Measurements from ENCODE around the gene STRIT1. TPM values are rescaled to one million over a fixed set of nuclear protein-coding genes. Genes with fewer than 3 reads are reported as not detected.
"Not testable (repeated sequence)": the region's sequence is repeated elsewhere in the genome, so short reads cannot be mapped to it uniquely, and the experiment has no call there.

Gene STRIT1
- total and polyA plus RNA-seq, 2 experiments from 2014 or later: 0.60 to 1.4 TPM

DNA sequence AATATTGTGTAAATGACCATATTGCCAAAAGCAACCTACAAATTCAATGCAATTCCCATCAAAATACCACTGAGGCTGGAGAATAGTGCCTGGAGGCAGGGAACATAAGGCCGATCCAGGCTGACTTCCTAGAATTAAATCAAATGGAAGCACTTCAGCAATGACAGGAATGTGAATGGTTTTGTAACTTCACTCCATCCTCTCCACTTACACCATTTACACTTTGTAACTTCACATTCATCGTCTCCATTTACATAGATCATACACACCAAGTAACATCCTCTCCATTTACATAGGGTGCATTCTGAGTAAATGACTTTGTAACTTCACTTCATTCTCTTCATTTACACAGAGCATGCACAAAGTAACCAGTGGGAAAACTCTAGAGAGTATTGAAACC lies 11.6 kb downstream of the STRIT1 start:
- DNase-seq (ENCODE audit: low spot score): no peak
- Histone ChIP-seq H3K4me2 (no peak overlapping the region), H3K4me3 (no peak overlapping the region), H3K9me2 (replicated peaks; ENCODE audit: insufficient read depth) (no peaks in the 10 kb centered on the region), H4K20me1 (ENCODE audit: insufficient read depth, poor library complexity, severe bottlenecking) (no peaks in the 10 kb centered on the region), H3K79me2 (no peaks in the 10 kb centered on the region), H3K27me3 (no peaks in the 10 kb centered on the region), H3K27ac (no peak overlapping the region), H3K36me3 (replicated peaks; ENCODE audit: insufficient read depth, low read depth) (no peaks in the 10 kb centered on the region), H3K4me1 (ENCODE audit: insufficient read depth) (no peaks in the 10 kb centered on the region), H2AFZ (no peak overlapping the region), H3K9me3 (ENCODE audit: low read depth) (no peaks in the 10 kb centered on the region)
- TF ChIP-seq EZH2phosphoT487 (IDR thresholded peaks at IDR 0.05; ENCODE audit: low read depth, severe bottlenecking, unreplicated experiment) (no peak), EZH2 (IDR thresholded peaks at IDR 0.05; ENCODE audit: borderline replicate concordance) (no peak), CTCF (IDR thresholded peaks at IDR 0.05; ENCODE audit: poor library complexity) (no peak)
- WGBS (ENCODE audit: low lambda C conversion rate, missing lambda C conversion rate): 66% methylated on average over 2 of the region's 2 CpGs

- not testable (repeated sequence) for H3K9me3 ChIP-seq (ENCODE audit: low read depth); H3K79me2 ChIP-seq
- WGBS (ENCODE audit: low lambda C conversion rate, missing lambda C conversion rate): 83% methylated on average over 6 of the region's 6 CpGs
These were observed 17.4 kb downstream of the STRIT1 start for GRCh38 chr3:155276089-155276488.

GRCh38 chr3:155275159-155275754 lies 18.2 kb downstream of the STRIT1 start:
- H3K4me3 ChIP-seq; H3K27ac ChIP-seq; H3K9me2 ChIP-seq (replicated peaks; ENCODE audit: insufficient read depth); H3K4me2 ChIP-seq; H3K27me3 ChIP-seq; H2AFZ ChIP-seq; H3K9me3 ChIP-seq (ENCODE audit: low read depth); DNase-seq (ENCODE audit: low spot score); H3K36me3 ChIP-seq (replicated peaks; ENCODE audit: insufficient read depth, low read depth); H3K4me1 ChIP-seq (ENCODE audit: insufficient read depth); H3K79me2 ChIP-seq; H4K20me1 ChIP-seq (ENCODE audit: insufficient read depth, poor library complexity, severe bottlenecking): not testable (repeated sequence)
- WGBS (ENCODE audit: low lambda C conversion rate, missing lambda C conversion rate): 79% methylated on average over 6 of the region's 6 CpGs

More at GRCh38 chr3:155276089-155276488, 17.4 kb downstream of the STRIT1 start:
- H3K4me2 ChIP-seq; H3K36me3 ChIP-seq (replicated peaks; ENCODE audit: insufficient read depth, low read depth); H3K4me1 ChIP-seq (ENCODE audit: insufficient read depth); H3K4me3 ChIP-seq; H3K27ac ChIP-seq; H4K20me1 ChIP-seq (ENCODE audit: insufficient read depth, poor library complexity, severe bottlenecking); H2AFZ ChIP-seq; DNase-seq (ENCODE audit: low spot score); H3K27me3 ChIP-seq; H3K9me2 ChIP-seq (replicated peaks; ENCODE audit: insufficient read depth): not testable (repeated sequence)

- 92% methylated on average over 4 of the region's 4 CpGs for WGBS (ENCODE audit: low lambda C conversion rate, missing lambda C conversion rate)
- not testable (repeated sequence) for H2AFZ ChIP-seq; H3K9me2 ChIP-seq (replicated peaks; ENCODE audit: insufficient read depth); DNase-seq (ENCODE audit: low spot score); H3K27ac ChIP-seq; H3K4me1 ChIP-seq (ENCODE audit: insufficient read depth); H3K27me3 ChIP-seq; H3K9me3 ChIP-seq (ENCODE audit: low read depth); H3K4me3 ChIP-seq; H3K4me2 ChIP-seq; H4K20me1 ChIP-seq (ENCODE audit: insufficient read depth, poor library complexity, severe bottlenecking); H3K79me2 ChIP-seq; H3K36me3 ChIP-seq (replicated peaks; ENCODE audit: insufficient read depth, low read depth)
These were observed 19.0 kb downstream of the STRIT1 start for GRCh38 chr3:155274435-155274834.

DNA sequence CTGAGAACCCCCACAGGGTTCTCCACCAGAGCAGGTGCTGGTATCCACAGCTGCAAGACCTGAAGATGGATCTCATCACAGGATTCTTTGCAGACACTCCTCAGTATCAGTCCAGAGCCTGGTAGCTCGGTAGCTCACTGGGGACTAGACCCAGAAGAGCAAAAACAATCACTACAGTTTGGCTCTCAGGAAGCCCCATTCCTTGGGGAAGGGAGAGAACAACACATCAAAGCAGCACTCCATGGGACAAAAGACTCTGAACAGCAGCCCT lies 22.2 kb downstream of the STRIT1 start:
- Histone ChIP-seq H3K27ac (no peak overlapping the region), H3K36me3 (replicated peaks; ENCODE audit: insufficient read depth, low read depth) (no peaks in the 10 kb centered on the region), H3K79me2 (no peaks in the 10 kb centered on the region), H3K27me3 (no peaks in the 10 kb centered on the region), H3K4me2 (no peak overlapping the region), H3K9me3 (ENCODE audit: low read depth) (no peaks in the 10 kb centered on the region), H2AFZ (no peak overlapping the region), H3K9me2 (replicated peaks; ENCODE audit: insufficient read depth) (no peaks in the 10 kb centered on the region), H3K4me3 (no peak overlapping the region), H4K20me1 (ENCODE audit: insufficient read depth, poor library complexity, severe bottlenecking) (no peaks in the 10 kb centered on the region), H3K4me1 (ENCODE audit: insufficient read depth) (no peaks in the 10 kb centered on the region)
- no peak for TF ChIP-seq CTCF (IDR thresholded peaks at IDR 0.05; ENCODE audit: poor library complexity)
- no peak for TF ChIP-seq EZH2phosphoT487 (IDR thresholded peaks at IDR 0.05; ENCODE audit: low read depth, severe bottlenecking, unreplicated experiment)
- no peak for TF ChIP-seq EZH2 (IDR thresholded peaks at IDR 0.05; ENCODE audit: borderline replicate concordance)
- WGBS (ENCODE audit: low lambda C conversion rate, missing lambda C conversion rate): 86% methylated on average over 1 of the region's 1 CpG
- DNase-seq (ENCODE audit: low spot score): no peak

All from hepatocyte (in vitro differentiated cells).